Gastrocnemius medialis (tissue), 4 donors: Measurements from ENCODE around the gene PLAC9.

Experiments
- POLR2A ChIP-seq, 2 donors: fragments of 450-650 bp; IDR thresholded peaks; one replicate each; pipeline ENCODE4 v1.6.1; 2017; ENCODE audit warnings: antibody characterized with exemption in 2 of 2, mild to moderate bottlenecking in 2 of 2, moderate library complexity in 2 of 2
- TF ChIP-seq, protein P1 (sequence below), 5 experiments: fragments of 450-650 bp in 3 of 5; fragments of 200-600 bp in 2 of 5; sonication (generic) in 2 of 5; IDR thresholded peaks in 4 of 5; conservative IDR thresholded peaks in 1 of 5; 1 replicate in 4 of 5; 2 replicates in 1 of 5; pipeline ENCODE4 v1.5.1; 2016 to 2019; ENCODE audit warnings: antibody characterized with exemption in 5 of 5, mild to moderate bottlenecking in 3 of 5, moderate library complexity in 3 of 5

DNA sequence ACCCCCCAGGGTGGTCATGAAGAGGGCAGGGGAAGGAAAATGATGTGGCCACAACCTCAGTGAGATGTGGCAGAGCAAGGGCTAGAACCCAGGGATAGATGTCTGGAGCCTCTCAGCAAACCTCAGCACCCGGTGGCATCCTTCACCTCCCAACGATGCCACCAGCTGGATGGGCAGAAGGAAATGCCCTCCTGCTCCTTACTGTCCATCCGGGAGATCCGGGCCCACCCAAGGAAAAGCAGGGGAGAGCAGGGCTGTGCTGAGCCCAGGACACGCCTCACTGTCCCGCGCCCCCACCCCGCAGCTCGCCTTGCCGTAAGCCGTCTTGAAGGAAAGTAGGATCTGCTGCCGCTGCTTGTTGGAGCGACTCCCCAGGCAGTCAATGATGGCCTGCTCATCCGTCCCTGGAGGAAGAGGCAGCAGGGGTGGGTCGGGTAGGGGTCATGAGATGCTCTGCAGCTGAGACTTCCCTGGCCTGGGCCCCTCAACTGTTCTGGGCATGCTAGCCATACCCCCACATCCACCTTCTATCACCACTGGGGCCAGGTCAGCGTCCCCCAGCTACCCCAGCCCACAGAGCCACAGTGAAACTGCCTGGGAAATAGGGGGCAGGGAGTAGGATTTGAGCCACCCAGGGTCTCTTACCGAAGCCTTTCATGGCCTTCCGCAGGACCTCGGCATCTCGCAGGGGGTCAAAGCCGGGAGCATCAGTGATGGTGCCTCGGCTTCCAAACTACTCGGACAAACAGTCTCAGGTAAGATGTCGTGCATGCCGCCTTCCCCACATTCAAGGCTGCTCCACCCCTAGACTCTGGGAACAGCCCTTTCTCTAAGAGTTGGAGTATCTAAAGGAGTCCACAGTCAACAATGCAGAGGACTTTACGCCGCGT lies 34.3 kb downstream of the PLAC9 start:
- TF ChIP-seq, protein P1, sequence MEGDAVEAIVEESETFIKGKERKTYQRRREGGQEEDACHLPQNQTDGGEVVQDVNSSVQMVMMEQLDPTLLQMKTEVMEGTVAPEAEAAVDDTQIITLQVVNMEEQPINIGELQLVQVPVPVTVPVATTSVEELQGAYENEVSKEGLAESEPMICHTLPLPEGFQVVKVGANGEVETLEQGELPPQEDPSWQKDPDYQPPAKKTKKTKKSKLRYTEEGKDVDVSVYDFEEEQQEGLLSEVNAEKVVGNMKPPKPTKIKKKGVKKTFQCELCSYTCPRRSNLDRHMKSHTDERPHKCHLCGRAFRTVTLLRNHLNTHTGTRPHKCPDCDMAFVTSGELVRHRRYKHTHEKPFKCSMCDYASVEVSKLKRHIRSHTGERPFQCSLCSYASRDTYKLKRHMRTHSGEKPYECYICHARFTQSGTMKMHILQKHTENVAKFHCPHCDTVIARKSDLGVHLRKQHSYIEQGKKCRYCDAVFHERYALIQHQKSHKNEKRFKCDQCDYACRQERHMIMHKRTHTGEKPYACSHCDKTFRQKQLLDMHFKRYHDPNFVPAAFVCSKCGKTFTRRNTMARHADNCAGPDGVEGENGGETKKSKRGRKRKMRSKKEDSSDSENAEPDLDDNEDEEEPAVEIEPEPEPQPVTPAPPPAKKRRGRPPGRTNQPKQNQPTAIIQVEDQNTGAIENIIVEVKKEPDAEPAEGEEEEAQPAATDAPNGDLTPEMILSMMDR (IDR thresholded peaks at IDR 0.05 in 4 of 5, conservative IDR thresholded peaks at IDR 0.05 in 1 of 5): no peak
- no peak for TF ChIP-seq POLR2A (IDR thresholded peaks at IDR 0.05)
